SU-DHL-6 (cell line): ENCODE data around the gene SETBP1.

Experiments
- CTCF ChIP-seq: fragments of 200-600 bp; sonication (generic); IDR thresholded peaks from one replicate; pipeline ENCODE4 v1.5.1; 2017; ENCODE audit warnings: antibody characterized with exemption, mild to moderate bottlenecking, low read length, moderate library complexity; ENCODE audit not compliant: insufficient read depth, poor library complexity, severe bottlenecking
- EZH2phosphoT487 ChIP-seq: fragments of 200-600 bp; sonication (generic), shearing (Covaris generic); conservative IDR thresholded peaks from 2 replicates; pipeline ENCODE4 v1.6.1; 2018; ENCODE audit warnings: mild to moderate bottlenecking, antibody characterized with exemption, low read length, moderate library complexity, mixed read lengths

- no peak for TF ChIP-seq CTCF
- no peak for TF ChIP-seq EZH2phosphoT487
Measured at GRCh38 chr18:45109271-45109670, 428.6 kb downstream of the SETBP1 start.
